ENCODE results near the gene IQCE. TPM values are rescaled to one million over a fixed set of nuclear protein-coding genes. Genes with fewer than 3 reads are reported as not detected.

The IQCE gene
- total RNA-seq, 4 donors from 2014 or later: 10.5 to 18.6 (median 12.8) TPM

DNA sequence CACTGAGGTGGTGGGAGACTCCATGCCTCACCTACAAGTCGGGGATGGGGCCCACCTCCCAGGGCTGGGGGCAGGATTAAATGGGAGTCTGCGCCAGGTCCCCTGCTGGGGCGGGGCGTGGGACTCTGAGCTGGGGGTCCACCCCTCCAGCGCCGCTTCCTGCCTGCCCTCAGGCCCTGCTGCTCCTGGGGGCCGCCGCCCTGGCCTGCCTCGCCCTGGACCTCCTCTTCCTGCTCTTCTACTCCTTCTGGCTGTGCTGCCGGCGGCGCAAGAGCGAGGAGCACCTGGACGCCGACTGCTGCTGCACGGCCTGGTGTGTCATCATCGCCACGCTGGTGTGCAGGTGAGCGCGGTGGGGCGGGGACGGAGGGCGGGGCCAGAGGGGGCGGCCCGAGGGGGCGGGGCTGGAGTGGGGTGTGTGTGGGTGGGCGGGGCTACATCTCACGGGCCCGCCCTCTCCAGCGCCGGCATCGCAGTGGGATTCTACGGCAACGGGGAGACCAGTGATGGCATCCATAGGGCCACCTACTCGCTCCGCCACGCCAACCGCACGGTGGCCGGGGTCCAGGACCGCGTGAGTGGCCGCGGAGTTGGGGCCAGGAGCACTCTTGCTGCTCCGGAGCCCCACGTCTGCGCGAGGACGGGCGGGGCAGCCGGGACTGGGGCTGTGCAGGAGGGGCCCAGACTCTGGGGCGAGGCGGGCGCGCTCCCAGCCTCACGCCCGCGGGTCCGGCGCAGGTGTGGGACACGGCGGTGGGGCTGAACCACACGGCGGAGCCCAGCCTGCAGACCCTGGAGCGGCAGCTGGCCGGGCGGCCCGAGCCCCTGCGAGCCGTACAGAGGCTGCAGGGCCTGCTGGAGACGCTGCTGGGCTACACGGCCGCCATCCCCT lies 88.1 kb downstream of the IQCE start:
- intact Hi-C loops (cut with DNase I; ENCODE audit: low total_unique reads): no loop called here
- TF ChIP-seq POLR2A (IDR thresholded peaks at IDR 0.05) (no peak), CTCF (IDR thresholded peaks at IDR 0.05) (no peak)
- no peak overlapping the region for H3K4me3 ChIP-seq (ENCODE audit: low read depth, poor library complexity, severe bottlenecking)
- DNase-seq (ENCODE audit: low spot score in 2 of 2): no peak
- 81 to 88% methylated on average over 42 to 58 of the region's 73 CpGs for WGBS, 2 donors

DNA sequence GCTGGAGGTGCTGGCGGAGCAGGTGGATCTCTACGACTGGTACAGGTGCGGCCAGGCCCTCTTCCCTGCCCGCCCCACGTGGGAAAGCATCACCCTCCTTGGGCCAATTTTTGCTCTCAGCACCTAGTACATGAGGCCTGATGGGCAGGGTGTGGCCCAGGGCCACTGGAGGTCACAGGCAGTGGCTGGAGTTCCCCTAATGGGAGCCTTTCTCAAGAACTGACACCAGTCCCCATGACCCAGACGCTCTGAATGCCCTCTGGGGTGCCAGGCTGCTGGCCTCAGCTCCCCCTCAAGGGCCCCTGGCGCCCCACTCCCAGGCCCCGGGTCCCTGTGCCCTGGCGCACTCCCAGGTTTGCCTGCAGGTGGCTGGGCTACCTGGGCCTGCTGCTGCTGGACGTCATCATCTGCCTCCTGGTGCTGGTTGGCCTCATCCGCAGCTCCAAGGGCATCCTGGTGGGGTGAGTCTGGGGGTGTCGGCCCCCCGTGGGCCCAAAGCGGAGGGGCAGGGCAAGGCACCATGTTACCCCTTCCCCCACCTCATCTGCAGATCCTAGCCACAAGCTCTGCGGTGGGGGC lies 88.9 kb downstream of the IQCE start:
- no peak for DNase-seq (ENCODE audit: low spot score in 2 of 2)
- TF ChIP-seq CTCF (IDR thresholded peaks at IDR 0.05): no peak
- no peak for TF ChIP-seq POLR2A (IDR thresholded peaks at IDR 0.05)
- H3K4me3 ChIP-seq (ENCODE audit: low read depth, poor library complexity, severe bottlenecking): no peak overlapping the region
- intact Hi-C loops (cut with DNase I; ENCODE audit: low total_unique reads): no loop called here
- 82 to 96% methylated on average over 13 of the region's 15 CpGs for WGBS, 2 donors

GRCh38 chr7:2649139-2649838 lies 90.5 kb downstream of the IQCE start:
- DNase-seq (ENCODE audit: low spot score in 2 of 2): no peak
- no peak for TF ChIP-seq CTCF (IDR thresholded peaks at IDR 0.05)
- TF ChIP-seq POLR2A (IDR thresholded peaks at IDR 0.05): no peak
- WGBS, 2 donors: 85 to 87% methylated on average over 12 to 14 of the region's 18 CpGs
- no peak overlapping the region for H3K4me3 ChIP-seq (ENCODE audit: low read depth, poor library complexity, severe bottlenecking)
- intact Hi-C loops (cut with DNase I; ENCODE audit: low total_unique reads): no loop called here

DNA sequence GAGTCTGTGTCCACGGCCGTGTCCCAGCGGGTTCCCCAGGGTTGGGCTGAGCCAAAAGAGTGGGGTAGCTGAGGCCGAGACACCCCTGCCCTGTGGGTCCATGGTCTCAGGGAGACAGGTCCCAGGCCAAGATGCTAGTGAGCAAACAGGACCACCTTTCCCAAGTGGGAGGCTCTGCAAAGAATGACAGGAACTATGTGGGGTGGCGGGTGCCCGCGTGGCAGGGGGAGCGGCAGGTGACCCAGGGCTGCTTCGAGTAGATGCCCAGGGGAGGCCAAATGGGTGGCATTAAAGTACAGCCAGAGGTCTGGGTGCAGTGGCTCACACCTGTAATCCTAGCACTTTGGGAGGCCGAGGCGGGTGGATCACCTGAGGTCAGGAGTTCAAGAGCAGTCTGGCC lies 91.2 kb downstream of the IQCE start:
- intact Hi-C loops (cut with DNase I; ENCODE audit: low total_unique reads): no loop called here
- DNase-seq (ENCODE audit: low spot score in 2 of 2): no peak
- 95% methylated on average over 11 of the region's 11 CpGs for WGBS, 2 donors

DNA sequence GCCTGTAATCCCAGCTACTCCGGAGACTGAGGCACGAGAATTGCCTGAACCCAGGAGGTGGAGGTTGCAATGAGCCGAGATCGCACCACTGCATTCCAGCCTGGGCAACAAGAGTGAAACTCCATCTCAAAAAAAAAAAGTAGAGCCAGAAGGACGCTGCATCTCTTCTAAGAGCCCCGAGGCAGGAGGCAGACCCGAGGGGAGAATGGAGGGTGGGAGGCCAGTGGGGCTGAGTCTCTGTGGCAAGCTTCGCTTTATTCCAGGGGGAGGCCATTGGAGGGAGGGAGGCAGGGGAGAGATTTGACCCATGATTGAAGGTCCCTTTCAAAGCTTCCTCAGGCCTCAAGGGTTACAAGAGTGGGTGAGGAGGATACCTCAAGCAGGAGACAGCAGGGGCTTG lies 91.7 kb downstream of the IQCE start:
- no peak for DNase-seq (ENCODE audit: low spot score in 2 of 2)
- no peak for TF ChIP-seq CTCF (IDR thresholded peaks at IDR 0.05)
- WGBS, 2 donors: 72 to 90% methylated on average over 8 of the region's 8 CpGs
- no peak overlapping the region for H3K4me3 ChIP-seq (ENCODE audit: low read depth, poor library complexity, severe bottlenecking)
- intact Hi-C loops (cut with DNase I; ENCODE audit: low total_unique reads): no loop called here

More for the DNA sequence above, 91.2 kb downstream of the IQCE start:
- no peak overlapping the region for H3K4me3 ChIP-seq (ENCODE audit: low read depth, poor library complexity, severe bottlenecking)
- no peak for TF ChIP-seq CTCF (IDR thresholded peaks at IDR 0.05)
